ENCODE data around the gene MLANA.

DNA sequence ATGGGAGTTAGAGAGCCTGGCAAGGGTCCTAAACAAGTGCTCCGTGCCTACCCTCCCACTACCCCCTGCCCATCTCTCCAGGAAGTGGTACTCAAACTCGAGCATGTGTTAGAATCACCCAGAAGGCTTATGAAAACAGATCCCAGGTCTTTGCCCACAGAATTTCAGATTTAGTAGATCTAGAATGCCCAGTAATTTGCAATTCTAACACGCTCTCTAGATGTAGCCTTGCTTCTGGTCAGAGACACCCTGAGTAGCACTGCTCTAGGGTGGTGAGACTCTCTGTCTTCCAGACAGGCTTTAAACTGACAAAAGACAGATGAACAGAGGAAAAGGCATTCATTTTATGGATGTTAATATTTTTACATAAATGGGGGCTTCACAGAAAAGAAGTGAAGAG lies 37.1 kb upstream of the MLANA start:
- TF ChIP-seq, protein P1, sequence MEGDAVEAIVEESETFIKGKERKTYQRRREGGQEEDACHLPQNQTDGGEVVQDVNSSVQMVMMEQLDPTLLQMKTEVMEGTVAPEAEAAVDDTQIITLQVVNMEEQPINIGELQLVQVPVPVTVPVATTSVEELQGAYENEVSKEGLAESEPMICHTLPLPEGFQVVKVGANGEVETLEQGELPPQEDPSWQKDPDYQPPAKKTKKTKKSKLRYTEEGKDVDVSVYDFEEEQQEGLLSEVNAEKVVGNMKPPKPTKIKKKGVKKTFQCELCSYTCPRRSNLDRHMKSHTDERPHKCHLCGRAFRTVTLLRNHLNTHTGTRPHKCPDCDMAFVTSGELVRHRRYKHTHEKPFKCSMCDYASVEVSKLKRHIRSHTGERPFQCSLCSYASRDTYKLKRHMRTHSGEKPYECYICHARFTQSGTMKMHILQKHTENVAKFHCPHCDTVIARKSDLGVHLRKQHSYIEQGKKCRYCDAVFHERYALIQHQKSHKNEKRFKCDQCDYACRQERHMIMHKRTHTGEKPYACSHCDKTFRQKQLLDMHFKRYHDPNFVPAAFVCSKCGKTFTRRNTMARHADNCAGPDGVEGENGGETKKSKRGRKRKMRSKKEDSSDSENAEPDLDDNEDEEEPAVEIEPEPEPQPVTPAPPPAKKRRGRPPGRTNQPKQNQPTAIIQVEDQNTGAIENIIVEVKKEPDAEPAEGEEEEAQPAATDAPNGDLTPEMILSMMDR (IDR thresholded peaks at IDR 0.05), result no peak
- no peak for TF ChIP-seq POLR2A (IDR thresholded peaks at IDR 0.05)
